ENCODE measurements around the gene TCF4.

GRCh38 chr18:55550471-55550870 lies 37.5 kb downstream of the TCF4 start:
- TF ChIP-seq EZH2 (IDR thresholded peaks at IDR 0.05; ENCODE audit: borderline replicate concordance, insufficient read depth, low read depth, low read length, poor library complexity, severe bottlenecking), result no peak
- TF ChIP-seq, protein P1, sequence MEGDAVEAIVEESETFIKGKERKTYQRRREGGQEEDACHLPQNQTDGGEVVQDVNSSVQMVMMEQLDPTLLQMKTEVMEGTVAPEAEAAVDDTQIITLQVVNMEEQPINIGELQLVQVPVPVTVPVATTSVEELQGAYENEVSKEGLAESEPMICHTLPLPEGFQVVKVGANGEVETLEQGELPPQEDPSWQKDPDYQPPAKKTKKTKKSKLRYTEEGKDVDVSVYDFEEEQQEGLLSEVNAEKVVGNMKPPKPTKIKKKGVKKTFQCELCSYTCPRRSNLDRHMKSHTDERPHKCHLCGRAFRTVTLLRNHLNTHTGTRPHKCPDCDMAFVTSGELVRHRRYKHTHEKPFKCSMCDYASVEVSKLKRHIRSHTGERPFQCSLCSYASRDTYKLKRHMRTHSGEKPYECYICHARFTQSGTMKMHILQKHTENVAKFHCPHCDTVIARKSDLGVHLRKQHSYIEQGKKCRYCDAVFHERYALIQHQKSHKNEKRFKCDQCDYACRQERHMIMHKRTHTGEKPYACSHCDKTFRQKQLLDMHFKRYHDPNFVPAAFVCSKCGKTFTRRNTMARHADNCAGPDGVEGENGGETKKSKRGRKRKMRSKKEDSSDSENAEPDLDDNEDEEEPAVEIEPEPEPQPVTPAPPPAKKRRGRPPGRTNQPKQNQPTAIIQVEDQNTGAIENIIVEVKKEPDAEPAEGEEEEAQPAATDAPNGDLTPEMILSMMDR (IDR thresholded peaks at IDR 0.05), result no peak

Measured in B cell (primary cell).